Renal pelvis (tissue), 4 donors: ENCODE results near the gene CIAO2B. TPM values are rescaled to one million over a fixed set of nuclear protein-coding genes. Genes with fewer than 3 reads are reported as not detected.
A peak's percentile ranks its signal among the peaks of the same experiment; 100 is the strongest.
"Not testable (repeated sequence)": the region's sequence is repeated elsewhere in the genome, so short reads cannot be mapped to it uniquely, and the experiment has no call there.

Source experiments
- DNase-seq: peaks from one replicate; pipeline ENCODE4 v3.0.0-alpha.2; 2013
- polyA plus RNA-seq, 3 donors: library from polyadenylated mRNA; unstranded; fragments of 120-200 nt; gene quantifications; one replicate each; pipeline ENCODE4 v1.2.1, GENCODE V29; 2013; ENCODE audit not compliant: insufficient read length in 3 of 3

CIAO2B gene
- polyA plus RNA-seq, 3 donors = 95.1 to 102 (median 99.3) TPM

- DNase-seq = peak; percentile 64
Observed at GRCh38 chr16:66961065-66961744, 27.0 kb upstream of the CIAO2B start, which contains the start of gene CES3. CES3 (plus strand) TSS chr16:66961266; CDS start chr16:66961308, 42 bp downstream.

- DNase-seq = no peak
Observed at GRCh38 chr16:66960270-66960669, 26.1 kb upstream of the CIAO2B start.

- no peak for DNase-seq
Observed at GRCh38 chr16:66959704-66960161, 25.5 kb upstream of the CIAO2B start.

GRCh38 chr16:66958857-66959703 is 24.9 kb upstream of the CIAO2B start:
- no peak for DNase-seq

GRCh38 chr16:66956154-66956457 is 21.9 kb upstream of the CIAO2B start:
- DNase-seq = not testable (repeated sequence)

- DNase-seq = not testable (repeated sequence)
Observed at GRCh38 chr16:66955363-66956153, 21.4 kb upstream of the CIAO2B start.

GRCh38 chr16:66954097-66954659 is 20.0 kb upstream of the CIAO2B start:
- peak; percentile 73 for DNase-seq

- no peak for DNase-seq
Observed at GRCh38 chr16:66953462-66954096, 19.4 kb upstream of the CIAO2B start.

GRCh38 chr16:66952430-66953110 is 18.4 kb upstream of the CIAO2B start:
- DNase-seq = no peak

- no peak for DNase-seq
Observed at GRCh38 chr16:66950971-66951790, 17.0 kb upstream of the CIAO2B start.

GRCh38 chr16:66950437-66950836 is 16.2 kb upstream of the CIAO2B start:
- DNase-seq = no peak

- DNase-seq = no peak
Observed at GRCh38 chr16:66949472-66949871, 15.3 kb upstream of the CIAO2B start.

- DNase-seq = no peak
Observed at GRCh38 chr16:66948837-66949225, 14.6 kb upstream of the CIAO2B start.

- DNase-seq = no peak
Observed at GRCh38 chr16:66948134-66948836, 14.1 kb upstream of the CIAO2B start.

- peak; percentile 87 for DNase-seq
Observed at GRCh38 chr16:66947302-66948065, 13.3 kb upstream of the CIAO2B start.

- DNase-seq = no peak
Observed at GRCh38 chr16:66946974-66947301, 12.7 kb upstream of the CIAO2B start.

GRCh38 chr16:66946541-66946940 is 12.3 kb upstream of the CIAO2B start:
- no peak for DNase-seq

- no peak for DNase-seq
Observed at GRCh38 chr16:66945939-66946338, 11.7 kb upstream of the CIAO2B start.

GRCh38 chr16:66944971-66945370 is 10.8 kb upstream of the CIAO2B start:
- not testable (repeated sequence) for DNase-seq
